SH-SY5Y (cell line): ENCODE measurements around the gene CYLD.

ENCODE experiments used
- GATA2 ChIP-seq: IDR thresholded peaks from 2 replicates; pipeline ENCODE4 v1.6.1; 2011; ENCODE audit warnings: mild to moderate bottlenecking, low read depth, low read length
- GATA3 ChIP-seq: IDR thresholded peaks from 2 replicates; pipeline ENCODE4 v1.6.1; 2011; ENCODE audit warnings: low read depth, mild to moderate bottlenecking, low read length, moderate library complexity

GRCh38 chr16:50706250-50706649 is 35.6 kb upstream of the CYLD start:
- TF ChIP-seq GATA2 (no peak), GATA3 (no peak)
